ENCODE data around the gene RAD51B. TPM values are rescaled to one million over a fixed set of nuclear protein-coding genes. Genes with fewer than 3 reads are reported as not detected.

The RAD51B gene
- total RNA-seq, 4 donors from 2014 or later, result 6.2 to 39.9 (median 12.9) TPM

GRCh38 chr14:68103853-68104252 is 284.3 kb downstream of the RAD51B start:
- Histone ChIP-seq H3K4me3 (no peak overlapping the region), H3K9me3 (peaks cover 4 to 16% (median 16%) of the 10 kb centered on the region in 3 donors), H3K27ac (peak overlapping the region in 2 of 4 donors; percentile 13 to 37), H3K27me3 (no peaks in the 10 kb centered on the region), H3K4me1 (peaks cover 0 to 47% (median 13%) of the 10 kb centered on the region in 3 donors), H3K36me3 (peaks cover 0 to 7% (median 0%) of the 10 kb centered on the region in 3 donors)
- intact Hi-C loops (cut with DNase I), result no loop called here
- DNase-seq, result no peak
- no peak for TF ChIP-seq CTCF (IDR thresholded peaks at IDR 0.05)
- no peak for TF ChIP-seq POLR2A (IDR thresholded peaks at IDR 0.05)
- 61 to 68% methylated on average over 3 of the region's 3 CpGs for WGBS, 2 donors

- peaks cover 0 to 40% (median 13%) of the 10 kb centered on the region in 3 donors for H3K4me1 ChIP-seq
- H3K9me3 ChIP-seq, result peaks cover 4 to 16% (median 16%) of the 10 kb centered on the region in 3 donors
- TF ChIP-seq CTCF (IDR thresholded peaks at IDR 0.05), result no peak
- TF ChIP-seq POLR2A (IDR thresholded peaks at IDR 0.05), result no peak
- DNase-seq, result no peak
- intact Hi-C loops (cut with DNase I), result no loop called here
- 40% methylated on average over 1 of the region's 1 CpG for WGBS, 2 donors
- no peak overlapping the region for H3K4me3 ChIP-seq
- H3K36me3 ChIP-seq, result peaks cover 0 to 7% (median 0%) of the 10 kb centered on the region in 3 donors
- no peaks in the 10 kb centered on the region for H3K27me3 ChIP-seq
- peak overlapping the region in 2 of 4 donors; percentile 13 to 37 for H3K27ac ChIP-seq
Measured at GRCh38 chr14:68104518-68104917, 284.9 kb downstream of the RAD51B start.

GRCh38 chr14:68105816-68106215 is 286.2 kb downstream of the RAD51B start:
- DNase-seq, result no peak
- H3K9me3 ChIP-seq, result peaks cover 4 to 16% (median 16%) of the 10 kb centered on the region in 3 donors
- peaks cover 0 to 7% (median 0%) of the 10 kb centered on the region in 3 donors for H3K36me3 ChIP-seq
- 84 to 88% methylated on average over 2 of the region's 2 CpGs for WGBS, 2 donors
- peaks cover 0 to 36% (median 13%) of the 10 kb centered on the region in 3 donors for H3K4me1 ChIP-seq
- intact Hi-C loops (cut with DNase I), result no loop called here
- TF ChIP-seq CTCF (IDR thresholded peaks at IDR 0.05) (no peak), POLR2A (IDR thresholded peaks at IDR 0.05) (no peak)
- H3K4me3 ChIP-seq, result no peak overlapping the region
- no peaks in the 10 kb centered on the region for H3K27me3 ChIP-seq
- H3K27ac ChIP-seq, result no peak overlapping the region

GRCh38 chr14:68106456-68106855 is 286.9 kb downstream of the RAD51B start:
- Histone ChIP-seq H3K4me1 (peaks cover 0 to 43% (median 13%) of the 10 kb centered on the region in 3 donors), H3K36me3 (peaks cover 0 to 7% (median 0%) of the 10 kb centered on the region in 3 donors), H3K9me3 (peaks cover 4 to 13% (median 10%) of the 10 kb centered on the region in 3 donors), H3K27me3 (no peaks in the 10 kb centered on the region), H3K4me3 (no peak overlapping the region), H3K27ac (no peak overlapping the region)
- TF ChIP-seq CTCF (IDR thresholded peaks at IDR 0.05) (no peak), POLR2A (IDR thresholded peaks at IDR 0.05) (no peak)
- 38 to 60% methylated on average over 1 of the region's 1 CpG for WGBS, 2 donors
- intact Hi-C loops (cut with DNase I), result no loop called here
- DNase-seq, result no peak

GRCh38 chr14:68106905-68107304 is 287.3 kb downstream of the RAD51B start:
- Histone ChIP-seq H3K27me3 (no peaks in the 10 kb centered on the region), H3K4me3 (no peak overlapping the region), H3K27ac (no peak overlapping the region), H3K4me1 (peaks cover 0 to 47% (median 13%) of the 10 kb centered on the region in 3 donors), H3K9me3 (peaks cover 2 to 8% (median 5%) of the 10 kb centered on the region in 3 donors), H3K36me3 (peaks cover 0 to 3% (median 0%) of the 10 kb centered on the region in 3 donors)
- no peak for DNase-seq
- intact Hi-C loops (cut with DNase I), result no loop called here
- WGBS, 2 donors, result 95% methylated on average over 2 of the region's 2 CpGs
- TF ChIP-seq POLR2A (IDR thresholded peaks at IDR 0.05) (no peak), CTCF (IDR thresholded peaks at IDR 0.05) (no peak)
